NCI-H2029 (cell line): ENCODE measurements around the gene PPP2R2D.

ENCODE experiments used
- DNase-seq: peaks from one replicate; lab custom pipeline; 2025; lab: John Stamatoyannopoulos, UW

PPP2R2D gene

GRCh38 chr10:131889755-131890154, 11.1 kb upstream of the PPP2R2D start:
- no peak for DNase-seq

GRCh38 chr10:131890276-131891195, 10.3 kb upstream of the PPP2R2D start:
- DNase-seq: no peak

- DNase-seq: no peak
These were observed 9.4 kb upstream of the PPP2R2D start for GRCh38 chr10:131891196-131891928.

GRCh38 chr10:131891929-131892805, 8.6 kb upstream of the PPP2R2D start:
- no peak for DNase-seq

- DNase-seq: no peak
These were observed 7.8 kb upstream of the PPP2R2D start for GRCh38 chr10:131892806-131893675.

- DNase-seq: no peak
These were observed 5.7 kb upstream of the PPP2R2D start for GRCh38 chr10:131895116-131895515.

GRCh38 chr10:131896403-131896802, 4.4 kb upstream of the PPP2R2D start:
- no peak for DNase-seq

GRCh38 chr10:131897297-131897899, 3.4 kb upstream of the PPP2R2D start:
- no peak for DNase-seq

- no peak for DNase-seq
These were observed 2.7 kb upstream of the PPP2R2D start for GRCh38 chr10:131898061-131898460.

GRCh38 chr10:131898713-131899112, 2.1 kb upstream of the PPP2R2D start:
- no peak for DNase-seq

- DNase-seq: no peak
These were observed 1.6 kb upstream of the PPP2R2D start for GRCh38 chr10:131899116-131899690.

- no peak for DNase-seq
These were observed 986 bp upstream of the PPP2R2D start for GRCh38 chr10:131899695-131900349.

- DNase-seq: no peak
These were observed 497 bp downstream of the PPP2R2D start for GRCh38 chr10:131901181-131901829.

GRCh38 chr10:131902211-131902610, 1.4 kb downstream of the PPP2R2D start:
- DNase-seq: no peak

GRCh38 chr10:131902691-131903090, 1.9 kb downstream of the PPP2R2D start:
- DNase-seq: no peak

- DNase-seq: no peak
These were observed 4.4 kb downstream of the PPP2R2D start for GRCh38 chr10:131905267-131905571.

- no peak for DNase-seq
These were observed 4.9 kb downstream of the PPP2R2D start for GRCh38 chr10:131905603-131906268.

- no peak for DNase-seq
These were observed 5.4 kb downstream of the PPP2R2D start for GRCh38 chr10:131906269-131906639.

- no peak for DNase-seq
These were observed 6.9 kb downstream of the PPP2R2D start for GRCh38 chr10:131907679-131908078.
